Right lobe of liver (tissue), 6 donors: ENCODE data around the gene ACTR3C. TPM values are rescaled to one million over a fixed set of nuclear protein-coding genes. Genes with fewer than 3 reads are reported as not detected.
"Not testable (repeated sequence)": the region's sequence is repeated elsewhere in the genome, so short reads cannot be mapped to it uniquely, and the experiment has no call there.

Source experiments
- ATAC-seq, 4 donors: fragments of 200-7000 bp; cut with Tn5 transposase; one replicate each; pipeline ENCODE4 v1.9.1; 2020; ENCODE audit warnings: mild to moderate bottlenecking in 4 of 4, moderate library complexity in 4 of 4
- DNase-seq, 3 donors: peaks; one replicate each; pipeline ENCODE4 v3.0.0-alpha.2; 2020
- H3K27ac ChIP-seq, 3 donors: fragments of 200-600 bp; one replicate each; pipeline ENCODE4 v1.8.0; 2022
- H3K27me3 ChIP-seq, 2 donors: fragments of 200-600 bp; one replicate each; pipeline ENCODE4 v1.8.0; 2022
- H3K36me3 ChIP-seq, 4 donors: fragments of 200-600 bp; sonication (generic) in 1 of 4; one replicate each; pipeline versions ENCODE4 v1.5.1 to v1.8.0; 2017 to 2022; ENCODE audit warnings: control low read depth in 1 of 4
- H3K4me1 ChIP-seq, 4 donors: fragments of 200-600 bp; sonication (generic) in 1 of 4; one replicate each; pipeline versions ENCODE4 v1.5.1 to v1.8.0; 2017 to 2022; ENCODE audit warnings: control low read depth in 1 of 4
- H3K4me3 ChIP-seq, 3 donors: fragments of 200-600 bp; one replicate each; pipeline ENCODE4 v1.8.0; 2022
- H3K9me3 ChIP-seq, 4 donors: fragments of 200-600 bp; sonication (generic) in 1 of 4; one replicate each; pipeline versions ENCODE4 v1.5.1 to v1.8.0; 2017 to 2022; ENCODE audit warnings: control low read depth in 1 of 4
- WGBS: methylation state at CpG from one replicate; pipeline ENCODE4 v1.1.6; 2018; ENCODE audit warnings: low coverage, low lambda C conversion rate; ENCODE audit not compliant: insufficient coverage; ENCODE audit errors: missing lambda C conversion rate; 5-methylcytosine and 5-hydroxymethylcytosine counted together
- intact Hi-C, 2 donors: fragments of 100-400 bp; cut with DNase I; formaldehyde crosslinking; loops; one replicate each; pipeline versions ENCODE4 v1.11.2 to v1.14.1; 2022
- total RNA-seq, 6 experiments: library from RNA; depleted of rRNA in 2 of 6; stranded (reverse); fragments of >200 nt in 2 of 6; fragmentation: NEBNext Ultra II Directional in 3 of 6; extraction: Animal tissue kit (Norgen Biotek cat#: 25700) in 3 of 6; gene quantifications; one replicate each; pipeline versions ENCODE4 v1.1.0 to v1.2.4, GENCODE V29; 2016 to 2023
- donor health status: DM: no; HTN: yes; CAD: no.
- donor health status: DM: no; HTN: no; CAD: no.
- donor health status: DM: no; HTN: no; CAD: no.
- donor health status: DM: no; HTN: yes; CAD: no.
- donor health status: DM: no; HTN: yes; CAD: no.

Gene ACTR3C
- total RNA-seq, 6 experiments from 2014 or later: 30.0 to 36.5 (median 32.7) TPM

- H3K9me3 ChIP-seq, H3K27ac ChIP-seq, DNase-seq, H3K27me3 ChIP-seq, H3K36me3 ChIP-seq, intact Hi-C loops, H3K4me1 ChIP-seq, H3K4me3 ChIP-seq, ATAC-seq: not testable (repeated sequence)
- WGBS: no CpG with 5 or more reads among the region's 8 CpGs
Measured at GRCh38 chr7:150268287-150268686, 55.1 kb downstream of the ACTR3C start.

GRCh38 chr7:150266953-150267665 is 56.2 kb downstream of the ACTR3C start:
- DNase-seq, H3K27me3 ChIP-seq, ATAC-seq, H3K27ac ChIP-seq, H3K36me3 ChIP-seq, H3K4me3 ChIP-seq, intact Hi-C loops, H3K4me1 ChIP-seq, H3K9me3 ChIP-seq: not testable (repeated sequence)
- WGBS: 68% methylated on average over 8 of the region's 20 CpGs

- H3K36me3 ChIP-seq, H3K4me1 ChIP-seq, H3K9me3 ChIP-seq, H3K27ac ChIP-seq, H3K27me3 ChIP-seq, ATAC-seq, DNase-seq, intact Hi-C loops, H3K4me3 ChIP-seq: not testable (repeated sequence)
- WGBS: 80% methylated on average over 5 of the region's 5 CpGs
Measured at GRCh38 chr7:150262656-150263055, 60.7 kb downstream of the ACTR3C start.

GRCh38 chr7:150247745-150248144 is 75.6 kb downstream of the ACTR3C start:
- H3K4me1 ChIP-seq, H3K36me3 ChIP-seq, H3K4me3 ChIP-seq, DNase-seq, H3K27me3 ChIP-seq, intact Hi-C loops, H3K9me3 ChIP-seq, H3K27ac ChIP-seq, ATAC-seq: not testable (repeated sequence)
- WGBS: 60% methylated on average over 1 of the region's 3 CpGs

- H3K27ac ChIP-seq, H3K36me3 ChIP-seq, intact Hi-C loops, H3K4me3 ChIP-seq, H3K4me1 ChIP-seq, H3K27me3 ChIP-seq, H3K9me3 ChIP-seq, DNase-seq, ATAC-seq: not testable (repeated sequence)
- 78% methylated on average over 1 of the region's 2 CpGs for WGBS
Measured at GRCh38 chr7:150245208-150245607, 78.1 kb downstream of the ACTR3C start.

- H3K4me3 ChIP-seq, H3K27ac ChIP-seq, H3K36me3 ChIP-seq, DNase-seq, H3K4me1 ChIP-seq, intact Hi-C loops, H3K9me3 ChIP-seq, H3K27me3 ChIP-seq, ATAC-seq: not testable (repeated sequence)
- 84% methylated on average over 2 of the region's 2 CpGs for WGBS
Measured at GRCh38 chr7:150242935-150243334, 80.4 kb downstream of the ACTR3C start.

- WGBS: 65% methylated on average over 3 of the region's 3 CpGs
- H3K4me1 ChIP-seq, H3K4me3 ChIP-seq, intact Hi-C loops, DNase-seq, H3K27me3 ChIP-seq, H3K27ac ChIP-seq, ATAC-seq, H3K9me3 ChIP-seq, H3K36me3 ChIP-seq: not testable (repeated sequence)
Measured at GRCh38 chr7:150225444-150225843, 97.9 kb downstream of the ACTR3C start.

- ATAC-seq, intact Hi-C loops, H3K4me3 ChIP-seq, H3K36me3 ChIP-seq, H3K4me1 ChIP-seq, H3K27me3 ChIP-seq, H3K27ac ChIP-seq, DNase-seq, H3K9me3 ChIP-seq: not testable (repeated sequence)
- 60% methylated on average over 8 of the region's 11 CpGs for WGBS
Measured at GRCh38 chr7:150222083-150222972, 101.0 kb downstream of the ACTR3C start.

GRCh38 chr7:150220673-150221181 is 102.6 kb downstream of the ACTR3C start:
- WGBS: 11% methylated on average over 13 of the region's 38 CpGs
- H3K4me1 ChIP-seq, H3K27me3 ChIP-seq, H3K9me3 ChIP-seq, H3K4me3 ChIP-seq, H3K36me3 ChIP-seq, intact Hi-C loops, H3K27ac ChIP-seq: not testable (repeated sequence)
- ATAC-seq: peak; percentile 70 to 78 (median 77)
- peak in 1 of 3 donors; percentile 42 for DNase-seq

- H3K27ac ChIP-seq, H3K4me1 ChIP-seq, H3K4me3 ChIP-seq, DNase-seq, H3K27me3 ChIP-seq, H3K36me3 ChIP-seq, intact Hi-C loops, H3K9me3 ChIP-seq: not testable (repeated sequence)
- ATAC-seq: peak in 3 of 4 donors; percentile 15 to 29 (median 17)
- 6% methylated on average over 12 of the region's 50 CpGs for WGBS
Measured at GRCh38 chr7:150219941-150220658, 103.2 kb downstream of the ACTR3C start.

- WGBS: no CpG with 5 or more reads among the region's 1 CpG
- not testable (repeated sequence) for H3K4me3 ChIP-seq
- peak in 1 of 4 donors; percentile 32 for ATAC-seq
Measured at GRCh38 chr7:150206848-150207247, 116.5 kb downstream of the ACTR3C start.

More at GRCh38 chr7:150206848-150207247, 116.5 kb downstream of the ACTR3C start:
- H3K27me3 ChIP-seq, DNase-seq, H3K27ac ChIP-seq, H3K36me3 ChIP-seq, intact Hi-C loops, H3K4me1 ChIP-seq, H3K9me3 ChIP-seq: not testable (repeated sequence)
